Neural cell (in vitro differentiated cells): ENCODE data around the gene CCT4. TPM values are rescaled to one million over a fixed set of nuclear protein-coding genes. Genes with fewer than 3 reads are reported as not detected.

Experiments
- H2AFZ ChIP-seq: fragments of 200-600, 300-800 bp; sonication (generic), shearing (Covaris generic); 2 replicates; pipeline ENCODE4 v1.6.0; 2014; ENCODE audit warnings: low read depth, mild to moderate bottlenecking, antibody characterized with exemption, low read length, moderate library complexity
- H3F3A ChIP-seq: fragments of 200-600 bp; shearing (Covaris generic); 2 replicates; pipeline ENCODE4 v1.6.1; 2016; ENCODE audit warnings: mild to moderate bottlenecking, moderate library complexity, mixed read lengths, antibody characterized with exemption, low read length; ENCODE audit not compliant: insufficient read depth, poor library complexity, severe bottlenecking
- H3K27ac ChIP-seq: fragments of 200-600, 300-800 bp; sonication (generic), shearing (Covaris generic); 2 replicates; pipeline ENCODE4 v1.5.1; 2014; ENCODE audit warnings: mild to moderate bottlenecking, low read length, moderate library complexity
- H3K27me3 ChIP-seq: fragments of 300-800, 200-600 bp; sonication (generic), shearing (Covaris generic); 2 replicates; pipeline ENCODE4 v1.6.0; 2014; ENCODE audit warnings: mild to moderate bottlenecking, low read depth, low read length, moderate library complexity; ENCODE audit not compliant: insufficient read depth
- H3K36me3 ChIP-seq: fragments of 300-800, 200-600 bp; sonication (generic), shearing (Covaris generic); 2 replicates; pipeline ENCODE4 v1.5.1; 2014; ENCODE audit warnings: mild to moderate bottlenecking, antibody characterized with exemption, low read length, moderate library complexity; ENCODE audit not compliant: insufficient read depth
- H3K4me2 ChIP-seq: fragments of 300-800, 200-600 bp; sonication (generic), shearing (Covaris generic); 2 replicates; pipeline ENCODE4 v1.6.0; 2014; ENCODE audit warnings: mild to moderate bottlenecking, low read length
- H3K4me3 ChIP-seq: fragments of 300-800, 200-600 bp; sonication (generic), shearing (Covaris generic); 2 replicates; pipeline ENCODE4 v1.5.1; 2014; ENCODE audit warnings: mild to moderate bottlenecking, low read length, moderate library complexity
- H3K79me2 ChIP-seq: fragments of 200-600 bp; shearing (Covaris generic); replicated peaks from 2 replicates; pipeline ENCODE4 v1.6.0; 2014; ENCODE audit warnings: mild to moderate bottlenecking, low read length, moderate library complexity; ENCODE audit not compliant: insufficient read depth
- H3K9ac ChIP-seq: fragments of 300-800, 200-600 bp; sonication (generic), shearing (Covaris generic); 2 replicates; pipeline ENCODE4 v1.6.1; 2016; ENCODE audit warnings: mild to moderate bottlenecking, low read length, mixed read lengths
- H3K9me2 ChIP-seq: fragments of 200-600 bp; shearing (Covaris generic); 2 replicates; pipeline ENCODE4 v1.6.1; 2016; ENCODE audit warnings: mild to moderate bottlenecking, low read length, mixed read lengths; ENCODE audit not compliant: insufficient read depth
- H3K9me3 ChIP-seq: fragments of 200-600, 300-800 bp; sonication (generic), shearing (Covaris generic); 2 replicates; pipeline ENCODE4 v1.6.1; 2016; ENCODE audit warnings: mild to moderate bottlenecking, mixed run types, low read length, moderate library complexity, mixed read lengths
- H4K20me1 ChIP-seq: fragments of 200-600 bp; shearing (Covaris generic); 2 replicates; pipeline ENCODE4 v1.6.1; 2016; ENCODE audit warnings: mild to moderate bottlenecking, mixed run types; ENCODE audit not compliant: insufficient read depth
- EP300 ChIP-seq: fragments of 450-650 bp; conservative IDR thresholded peaks from 2 replicates; pipeline ENCODE4 v1.6.1; 2014; ENCODE audit warnings: antibody characterized with exemption, mild to moderate bottlenecking, moderate library complexity; ENCODE audit not compliant: poor library complexity, severe bottlenecking
- EZH2 ChIP-seq: fragments of 200-600, 300-800 bp; shearing (Covaris generic), sonication (generic); IDR thresholded peaks from 2 replicates; pipeline ENCODE4 v1.6.1; 2014; ENCODE audit warnings: antibody characterized with exemption, low read length, borderline replicate concordance, mild to moderate bottlenecking; ENCODE audit not compliant: insufficient read depth, poor library complexity, severe bottlenecking
- MXI1 ChIP-seq: fragments of 450-650 bp; conservative IDR thresholded peaks from 2 replicates; pipeline ENCODE4 v1.6.1; 2014; ENCODE audit warnings: antibody characterized with exemption, mild to moderate bottlenecking; ENCODE audit not compliant: poor library complexity, severe bottlenecking
- POLR2AphosphoS5 ChIP-seq: IDR thresholded peaks from 2 replicates; pipeline ENCODE4 v1.6.1; 2012
- RAD21 ChIP-seq: fragments of 450-650 bp; conservative IDR thresholded peaks from 2 replicates; pipeline ENCODE4 v1.6.1; 2014; ENCODE audit warnings: antibody characterized with exemption, mild to moderate bottlenecking, moderate library complexity
- REST ChIP-seq: IDR thresholded peaks from 2 replicates; pipeline ENCODE4 v1.6.1; 2012; ENCODE audit warnings: borderline replicate concordance
- SMC3 ChIP-seq: fragments of 450-650 bp; conservative IDR thresholded peaks from 2 replicates; pipeline ENCODE4 v1.6.1; 2014; ENCODE audit warnings: antibody characterized with exemption, mild to moderate bottlenecking, moderate library complexity; ENCODE audit not compliant: poor library complexity
- TAF1 ChIP-seq: IDR thresholded peaks from 2 replicates; pipeline ENCODE4 v1.6.1; 2012; ENCODE audit warnings: low read depth
- polyA minus RNA-seq: library from RNA; depleted of rRNA, polyadenylated mRNA; stranded (reverse); fragments of >200 nt; gene quantifications from 2 replicates; pipeline ENCODE4 v1.2.3, GENCODE V29; 2014
- polyA plus RNA-seq: library from polyadenylated mRNA; depleted of rRNA; stranded (reverse); fragments of >200 nt; gene quantifications from 2 replicates; pipeline ENCODE4 v1.2.3, GENCODE V29; 2014
- TF ChIP-seq, protein P1 (sequence below): fragments of 450-650 bp; IDR thresholded peaks from 2 replicates; pipeline ENCODE4 v1.5.1; 2014; ENCODE audit warnings: antibody characterized with exemption, mild to moderate bottlenecking, moderate library complexity; ENCODE audit not compliant: poor library complexity, severe bottlenecking

Gene CCT4, protein sequence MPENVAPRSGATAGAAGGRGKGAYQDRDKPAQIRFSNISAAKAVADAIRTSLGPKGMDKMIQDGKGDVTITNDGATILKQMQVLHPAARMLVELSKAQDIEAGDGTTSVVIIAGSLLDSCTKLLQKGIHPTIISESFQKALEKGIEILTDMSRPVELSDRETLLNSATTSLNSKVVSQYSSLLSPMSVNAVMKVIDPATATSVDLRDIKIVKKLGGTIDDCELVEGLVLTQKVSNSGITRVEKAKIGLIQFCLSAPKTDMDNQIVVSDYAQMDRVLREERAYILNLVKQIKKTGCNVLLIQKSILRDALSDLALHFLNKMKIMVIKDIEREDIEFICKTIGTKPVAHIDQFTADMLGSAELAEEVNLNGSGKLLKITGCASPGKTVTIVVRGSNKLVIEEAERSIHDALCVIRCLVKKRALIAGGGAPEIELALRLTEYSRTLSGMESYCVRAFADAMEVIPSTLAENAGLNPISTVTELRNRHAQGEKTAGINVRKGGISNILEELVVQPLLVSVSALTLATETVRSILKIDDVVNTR
- 132 and 140 TPM in 2 replicates for polyA plus RNA-seq
- 151 and 158 TPM in 2 replicates for polyA minus RNA-seq

- peak; percentile 89 for TF ChIP-seq EP300
- peak; percentile 59 for TF ChIP-seq SMC3
- peak; percentile 96 for TF ChIP-seq POLR2AphosphoS5
- TF ChIP-seq, protein P1, sequence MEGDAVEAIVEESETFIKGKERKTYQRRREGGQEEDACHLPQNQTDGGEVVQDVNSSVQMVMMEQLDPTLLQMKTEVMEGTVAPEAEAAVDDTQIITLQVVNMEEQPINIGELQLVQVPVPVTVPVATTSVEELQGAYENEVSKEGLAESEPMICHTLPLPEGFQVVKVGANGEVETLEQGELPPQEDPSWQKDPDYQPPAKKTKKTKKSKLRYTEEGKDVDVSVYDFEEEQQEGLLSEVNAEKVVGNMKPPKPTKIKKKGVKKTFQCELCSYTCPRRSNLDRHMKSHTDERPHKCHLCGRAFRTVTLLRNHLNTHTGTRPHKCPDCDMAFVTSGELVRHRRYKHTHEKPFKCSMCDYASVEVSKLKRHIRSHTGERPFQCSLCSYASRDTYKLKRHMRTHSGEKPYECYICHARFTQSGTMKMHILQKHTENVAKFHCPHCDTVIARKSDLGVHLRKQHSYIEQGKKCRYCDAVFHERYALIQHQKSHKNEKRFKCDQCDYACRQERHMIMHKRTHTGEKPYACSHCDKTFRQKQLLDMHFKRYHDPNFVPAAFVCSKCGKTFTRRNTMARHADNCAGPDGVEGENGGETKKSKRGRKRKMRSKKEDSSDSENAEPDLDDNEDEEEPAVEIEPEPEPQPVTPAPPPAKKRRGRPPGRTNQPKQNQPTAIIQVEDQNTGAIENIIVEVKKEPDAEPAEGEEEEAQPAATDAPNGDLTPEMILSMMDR: peak; percentile 52
- TF ChIP-seq TAF1: peak; percentile 83
- no peak for TF ChIP-seq EZH2
- peak; percentile 27 for TF ChIP-seq RAD21
- peak; percentile 90 for TF ChIP-seq MXI1
- peak; percentile 87 for TF ChIP-seq REST
- H3K4me3 ChIP-seq: peak within 1 kb of the TSS; percentile 76
- no peaks in the 10 kb centered on the region for H3K9me2 ChIP-seq
- no peaks in the 10 kb centered on the region for H3F3A ChIP-seq
- H3K4me2 ChIP-seq: peak within 1 kb of the TSS; percentile 79
- H4K20me1 ChIP-seq: no peaks in the 10 kb centered on the region
- H2AFZ ChIP-seq: peak within 1 kb of the TSS; percentile 78
- peaks cover 37% of the 10 kb centered on the region for H3K79me2 ChIP-seq
- peak within 1 kb of the TSS; percentile 87 for H3K27ac ChIP-seq
- peak within 1 kb of the TSS; percentile 88 for H3K9ac ChIP-seq
- H3K9me3 ChIP-seq: no peaks in the 10 kb centered on the region
- H3K27me3 ChIP-seq: no peaks in the 10 kb centered on the region
- no peaks in the 10 kb centered on the region for H3K36me3 ChIP-seq
These were observed at the start of gene CCT4 for GRCh38 chr2:61888267-61889055. Gene CCT4 (minus strand): TSS chr2:61888656. CDS start chr2:61888507, 149 bp downstream.

DNA sequence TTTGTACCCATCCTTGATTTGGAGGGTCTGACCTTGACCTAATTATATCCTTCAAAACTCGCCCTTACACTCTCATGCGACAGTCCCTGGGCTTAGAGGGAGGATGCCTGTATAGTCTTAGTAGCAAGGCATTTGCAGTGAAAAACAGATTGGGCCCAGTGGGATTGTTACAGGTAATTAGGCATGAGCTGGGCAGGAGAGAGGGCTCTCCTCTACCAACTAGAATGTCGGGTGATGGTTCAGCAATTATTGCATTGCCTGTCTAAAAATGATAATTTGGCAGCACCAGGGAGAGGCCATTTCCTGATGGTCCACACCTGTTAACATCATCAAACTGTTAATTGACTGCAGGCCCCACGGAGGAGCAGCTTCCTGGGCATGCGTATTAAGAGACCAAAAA is 49.4 kb upstream of the CCT4 start:
- H3K4me3 ChIP-seq: no peak overlapping the region
- H3K4me2 ChIP-seq: no peak overlapping the region
- H3F3A ChIP-seq: no peaks in the 10 kb centered on the region
- H2AFZ ChIP-seq: no peak overlapping the region
- H3K27me3 ChIP-seq: no peaks in the 10 kb centered on the region
- H3K27ac ChIP-seq: no peak overlapping the region
- H3K9me2 ChIP-seq: no peaks in the 10 kb centered on the region
- no peaks in the 10 kb centered on the region for H4K20me1 ChIP-seq
- no peaks in the 10 kb centered on the region for H3K79me2 ChIP-seq
- TF ChIP-seq POLR2AphosphoS5: no peak
- no peak for TF ChIP-seq EZH2
- no peak for TF ChIP-seq TAF1
- TF ChIP-seq RAD21: no peak
- TF ChIP-seq, protein P1: no peak
- no peak for TF ChIP-seq EP300
- TF ChIP-seq SMC3: no peak
- TF ChIP-seq MXI1: no peak
- no peak for TF ChIP-seq REST
- no peaks in the 10 kb centered on the region for H3K9me3 ChIP-seq
- H3K9ac ChIP-seq: no peak overlapping the region
- no peaks in the 10 kb centered on the region for H3K36me3 ChIP-seq
